IPS DF 6.9 (cell line): ENCODE data around the gene FNTB.

Experiments
- DNase-seq: peaks from one replicate; pipeline ENCODE4 v3.0.0-alpha.2; 2013; ENCODE audit warnings: low read depth, low spot score
- H3K27ac ChIP-seq: one replicate; pipeline ENCODE4 v1.5.1; 2013; ENCODE audit warnings: low read length, control low read depth
- H3K27me3 ChIP-seq: 2 replicates; pipeline ENCODE4 v1.6.1; 2013; ENCODE audit warnings: mild to moderate bottlenecking, low read length; ENCODE audit not compliant: control insufficient read depth, insufficient read depth
- H3K36me3 ChIP-seq: 2 replicates; pipeline ENCODE4 v1.6.1; 2013; ENCODE audit warnings: low read length; ENCODE audit not compliant: control insufficient read depth, insufficient read depth
- H3K4me1 ChIP-seq: 2 replicates; pipeline ENCODE4 v1.6.1; 2013; ENCODE audit warnings: low read length; ENCODE audit not compliant: control insufficient read depth, insufficient read depth
- H3K4me3 ChIP-seq: 2 replicates; pipeline ENCODE4 v1.5.1; 2013; ENCODE audit warnings: mild to moderate bottlenecking, low read length
- H3K9me3 ChIP-seq: 2 replicates; pipeline ENCODE4 v1.6.1; 2013; ENCODE audit warnings: low read length, inconsistent platforms; ENCODE audit not compliant: control insufficient read depth, insufficient read depth
- WGBS: extraction: QIAGEN DNeasy Blood & Tissue Kit; methylation state at CpG from one replicate; pipeline ENCODE4 v1.1.7; 2013; ENCODE audit warnings: mixed read lengths, missing lambda C conversion rate; ENCODE audit not compliant: insufficient read length, insufficient coverage; 5-methylcytosine and 5-hydroxymethylcytosine counted together

Gene FNTB

DNA sequence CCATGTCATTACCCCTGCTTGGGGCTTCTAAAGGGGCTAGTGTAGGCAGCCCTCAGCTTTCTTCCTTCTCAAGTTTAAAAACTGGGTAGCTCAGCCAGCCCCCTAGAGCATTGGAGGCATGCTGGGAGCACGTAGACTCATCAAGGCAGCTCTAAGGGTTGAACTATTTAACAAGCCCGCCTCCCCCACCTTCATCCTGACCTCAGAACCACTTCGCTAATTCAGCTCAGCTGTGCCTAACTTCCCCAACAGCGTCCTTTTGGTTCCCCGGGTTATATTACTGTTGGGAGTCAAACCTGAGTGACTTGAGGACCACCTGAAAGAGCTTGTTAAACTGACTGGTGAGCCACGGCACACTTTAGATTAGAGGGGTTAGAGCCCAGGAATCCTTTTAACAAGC is 85.6 kb downstream of the FNTB start:
- DNase-seq = no peak
- no CpG with 5 or more reads among the region's 6 CpGs for WGBS

GRCh38 chr14:65072937-65073336 is 86.2 kb downstream of the FNTB start:
- H3K4me1 ChIP-seq = no peaks in the 10 kb centered on the region
- H3K9me3 ChIP-seq = no peaks in the 10 kb centered on the region
- no CpG with 5 or more reads among the region's 1 CpG for WGBS
- peaks cover 6% of the 10 kb centered on the region for H3K36me3 ChIP-seq
- H3K27ac ChIP-seq = no peak overlapping the region
- no peak overlapping the region for H3K4me3 ChIP-seq
- DNase-seq = no peak
- H3K27me3 ChIP-seq = no peaks in the 10 kb centered on the region

More for the DNA sequence above, 85.6 kb downstream of the FNTB start:
- Histone ChIP-seq H3K4me1 (no peaks in the 10 kb centered on the region), H3K9me3 (no peaks in the 10 kb centered on the region), H3K36me3 (peaks cover 3% of the 10 kb centered on the region), H3K27ac (no peak overlapping the region), H3K4me3 (no peak overlapping the region), H3K27me3 (no peaks in the 10 kb centered on the region)

GRCh38 chr14:65073605-65074201 is 87.0 kb downstream of the FNTB start:
- Histone ChIP-seq H3K36me3 (peaks cover 6% of the 10 kb centered on the region), H3K4me1 (no peaks in the 10 kb centered on the region), H3K4me3 (no peak overlapping the region), H3K27ac (no peak overlapping the region), H3K9me3 (no peaks in the 10 kb centered on the region), H3K27me3 (no peaks in the 10 kb centered on the region)
- no peak for DNase-seq
- WGBS = no CpG with 5 or more reads among the region's 4 CpGs

GRCh38 chr14:65074449-65075150 is 87.9 kb downstream of the FNTB start:
- Histone ChIP-seq H3K4me1 (no peaks in the 10 kb centered on the region), H3K9me3 (no peaks in the 10 kb centered on the region), H3K27me3 (no peaks in the 10 kb centered on the region), H3K4me3 (no peak overlapping the region), H3K27ac (no peak overlapping the region), H3K36me3 (peaks cover 3% of the 10 kb centered on the region)
- no peak for DNase-seq
- no CpG with 5 or more reads among the region's 3 CpGs for WGBS

GRCh38 chr14:65075628-65076325 is 89.1 kb downstream of the FNTB start:
- Histone ChIP-seq H3K27me3 (no peaks in the 10 kb centered on the region), H3K27ac (no peak overlapping the region), H3K9me3 (no peaks in the 10 kb centered on the region), H3K4me3 (no peak overlapping the region), H3K36me3 (peaks cover 3% of the 10 kb centered on the region), H3K4me1 (no peaks in the 10 kb centered on the region)
- 100% methylated on average over 1 of the region's 17 CpGs for WGBS
- DNase-seq = no peak

GRCh38 chr14:65077318-65077717 is 90.6 kb downstream of the FNTB start:
- Histone ChIP-seq H3K4me3 (no peak overlapping the region), H3K27me3 (no peaks in the 10 kb centered on the region), H3K4me1 (no peaks in the 10 kb centered on the region), H3K27ac (no peak overlapping the region), H3K36me3 (peaks cover 3% of the 10 kb centered on the region), H3K9me3 (no peaks in the 10 kb centered on the region)
- no peak for DNase-seq
- WGBS = no CpG with 5 or more reads among the region's 2 CpGs

- no peaks in the 10 kb centered on the region for H3K4me1 ChIP-seq
- no CpG with 5 or more reads among the region's 6 CpGs for WGBS
- no peak for DNase-seq
- H3K9me3 ChIP-seq = no peaks in the 10 kb centered on the region
- H3K27ac ChIP-seq = no peak overlapping the region
- H3K27me3 ChIP-seq = no peaks in the 10 kb centered on the region
- no peak overlapping the region for H3K4me3 ChIP-seq
- H3K36me3 ChIP-seq = peaks cover 7% of the 10 kb centered on the region
Observed at GRCh38 chr14:65079201-65079600, 92.5 kb downstream of the FNTB start.

GRCh38 chr14:65079768-65080167 is 93.1 kb downstream of the FNTB start:
- no peak overlapping the region for H3K27ac ChIP-seq
- no peak overlapping the region for H3K4me3 ChIP-seq
- no peaks in the 10 kb centered on the region for H3K27me3 ChIP-seq
- H3K9me3 ChIP-seq = no peaks in the 10 kb centered on the region
- H3K4me1 ChIP-seq = no peaks in the 10 kb centered on the region
- H3K36me3 ChIP-seq = peaks cover 7% of the 10 kb centered on the region
- no CpG with 5 or more reads among the region's 5 CpGs for WGBS
- DNase-seq = no peak

- H3K27ac ChIP-seq = no peak overlapping the region
- no CpG with 5 or more reads among the region's 2 CpGs for WGBS
- peaks cover 11% of the 10 kb centered on the region for H3K36me3 ChIP-seq
Observed at GRCh38 chr14:65080960-65081747, 94.5 kb downstream of the FNTB start.

GRCh38 chr14:65082930-65083329 is 96.2 kb downstream of the FNTB start:
- H3K36me3 ChIP-seq = peaks cover 17% of the 10 kb centered on the region
- no peaks in the 10 kb centered on the region for H3K4me1 ChIP-seq
- DNase-seq = no peak
- H3K4me3 ChIP-seq = no peak overlapping the region
- no CpG with 5 or more reads among the region's 2 CpGs for WGBS
- H3K27me3 ChIP-seq = no peaks in the 10 kb centered on the region
- peaks cover 5% of the 10 kb centered on the region; the same call in 1 of the 2 replicates for H3K9me3 ChIP-seq
- H3K27ac ChIP-seq = no peak overlapping the region

More at GRCh38 chr14:65080960-65081747, 94.5 kb downstream of the FNTB start:
- DNase-seq = no peak
- Histone ChIP-seq H3K4me1 (no peaks in the 10 kb centered on the region), H3K27me3 (no peaks in the 10 kb centered on the region), H3K9me3 (peaks cover 2% of the 10 kb centered on the region; the same call in 1 of the 2 replicates), H3K4me3 (no peak overlapping the region)
